Mucosa of stomach (tissue), 1 donor: ENCODE data around the gene ZBTB7C.

ENCODE experiments used
- H3K27me3 ChIP-seq: one replicate; pipeline ENCODE4 v1.7.0; 2013; ENCODE audit warnings: mild to moderate bottlenecking, low read length; ENCODE audit not compliant: control insufficient read depth, insufficient read depth
- H3K36me3 ChIP-seq: one replicate; pipeline ENCODE4 v1.7.0; 2013; ENCODE audit warnings: low read length; ENCODE audit not compliant: control insufficient read depth, insufficient read depth
- H3K4me1 ChIP-seq: one replicate; pipeline ENCODE4 v1.7.0; 2013; ENCODE audit warnings: mild to moderate bottlenecking, low read length; ENCODE audit not compliant: control insufficient read depth, insufficient read depth
- H3K4me3 ChIP-seq: one replicate; pipeline ENCODE4 v1.7.0; 2013; ENCODE audit warnings: low read length
- H3K9ac ChIP-seq: one replicate; pipeline ENCODE4 v1.7.0; 2013; ENCODE audit warnings: mild to moderate bottlenecking, low read length, moderate library complexity
- H3K9me3 ChIP-seq: one replicate; pipeline ENCODE4 v1.7.0; 2013; ENCODE audit warnings: mild to moderate bottlenecking, low read length, moderate library complexity; ENCODE audit not compliant: control insufficient read depth
- donor health status: Pancreatic carcinoma.

ZBTB7C gene

GRCh38 chr18:48395646-48396045, 13.5 kb downstream of the ZBTB7C start:
- H3K4me1 ChIP-seq: no peaks in the 10 kb centered on the region
- H3K9ac ChIP-seq: no peak overlapping the region
- H3K4me3 ChIP-seq: no peak overlapping the region
- H3K27me3 ChIP-seq: peaks cover 17% of the 10 kb centered on the region
- H3K36me3 ChIP-seq: no peaks in the 10 kb centered on the region
- H3K9me3 ChIP-seq: no peaks in the 10 kb centered on the region

GRCh38 chr18:48394176-48394575, 15.0 kb downstream of the ZBTB7C start:
- no peaks in the 10 kb centered on the region for H3K9me3 ChIP-seq
- peaks cover 18% of the 10 kb centered on the region for H3K27me3 ChIP-seq
- H3K4me1 ChIP-seq: no peaks in the 10 kb centered on the region
- no peak overlapping the region for H3K4me3 ChIP-seq
- no peak overlapping the region for H3K9ac ChIP-seq
- no peaks in the 10 kb centered on the region for H3K36me3 ChIP-seq

GRCh38 chr18:48393776-48394175, 15.4 kb downstream of the ZBTB7C start:
- Histone ChIP-seq H3K9me3 (no peaks in the 10 kb centered on the region), H3K27me3 (peaks cover 18% of the 10 kb centered on the region), H3K4me1 (peaks cover 2% of the 10 kb centered on the region), H3K36me3 (no peaks in the 10 kb centered on the region), H3K4me3 (no peak overlapping the region), H3K9ac (no peak overlapping the region)

- Histone ChIP-seq H3K4me1 (peaks cover 5% of the 10 kb centered on the region), H3K4me3 (no peak overlapping the region), H3K27me3 (peaks cover 16% of the 10 kb centered on the region), H3K36me3 (no peaks in the 10 kb centered on the region), H3K9me3 (no peaks in the 10 kb centered on the region), H3K9ac (no peak overlapping the region)
Observed at GRCh38 chr18:48393170-48393569, 16.0 kb downstream of the ZBTB7C start.

GRCh38 chr18:48392268-48392667, 16.9 kb downstream of the ZBTB7C start:
- Histone ChIP-seq H3K9ac (no peak overlapping the region), H3K9me3 (no peaks in the 10 kb centered on the region), H3K4me1 (peaks cover 5% of the 10 kb centered on the region), H3K36me3 (no peaks in the 10 kb centered on the region), H3K4me3 (no peak overlapping the region), H3K27me3 (peaks cover 11% of the 10 kb centered on the region)

GRCh38 chr18:48391868-48392267, 17.3 kb downstream of the ZBTB7C start:
- Histone ChIP-seq H3K9ac (no peak overlapping the region), H3K4me1 (peaks cover 5% of the 10 kb centered on the region), H3K27me3 (peaks cover 11% of the 10 kb centered on the region), H3K9me3 (no peaks in the 10 kb centered on the region), H3K36me3 (no peaks in the 10 kb centered on the region), H3K4me3 (no peak overlapping the region)

GRCh38 chr18:48390641-48391040, 18.5 kb downstream of the ZBTB7C start:
- Histone ChIP-seq H3K36me3 (no peaks in the 10 kb centered on the region), H3K4me1 (peaks cover 5% of the 10 kb centered on the region), H3K9ac (no peak overlapping the region), H3K27me3 (peaks cover 11% of the 10 kb centered on the region), H3K9me3 (no peaks in the 10 kb centered on the region), H3K4me3 (no peak overlapping the region)

GRCh38 chr18:48388478-48388877, 20.7 kb downstream of the ZBTB7C start:
- Histone ChIP-seq H3K4me1 (peaks cover 5% of the 10 kb centered on the region), H3K4me3 (no peak overlapping the region), H3K36me3 (no peaks in the 10 kb centered on the region), H3K9ac (no peak overlapping the region), H3K27me3 (peaks cover 11% of the 10 kb centered on the region), H3K9me3 (no peaks in the 10 kb centered on the region)

- no peaks in the 10 kb centered on the region for H3K36me3 ChIP-seq
- no peak overlapping the region for H3K4me3 ChIP-seq
- H3K4me1 ChIP-seq: peaks cover 5% of the 10 kb centered on the region
- no peaks in the 10 kb centered on the region for H3K9me3 ChIP-seq
- H3K9ac ChIP-seq: no peak overlapping the region
- H3K27me3 ChIP-seq: peaks cover 11% of the 10 kb centered on the region
Observed at GRCh38 chr18:48387300-48387699, 21.9 kb downstream of the ZBTB7C start.

- H3K4me3 ChIP-seq: no peak overlapping the region
- H3K27me3 ChIP-seq: peaks cover under 1% of the 10 kb centered on the region
- H3K36me3 ChIP-seq: no peaks in the 10 kb centered on the region
- peaks cover 5% of the 10 kb centered on the region for H3K4me1 ChIP-seq
- no peaks in the 10 kb centered on the region for H3K9me3 ChIP-seq
- H3K9ac ChIP-seq: no peak overlapping the region
Observed at GRCh38 chr18:48385596-48385995, 23.6 kb downstream of the ZBTB7C start.

- no peaks in the 10 kb centered on the region for H3K9me3 ChIP-seq
- no peak overlapping the region for H3K4me3 ChIP-seq
- no peaks in the 10 kb centered on the region for H3K4me1 ChIP-seq
- no peaks in the 10 kb centered on the region for H3K36me3 ChIP-seq
- no peak overlapping the region for H3K9ac ChIP-seq
- peaks cover 4% of the 10 kb centered on the region for H3K27me3 ChIP-seq
Observed at GRCh38 chr18:48376934-48377333, 32.2 kb downstream of the ZBTB7C start.

- Histone ChIP-seq H3K9me3 (no peaks in the 10 kb centered on the region), H3K4me3 (no peak overlapping the region), H3K4me1 (no peaks in the 10 kb centered on the region), H3K9ac (no peak overlapping the region), H3K27me3 (peaks cover 4% of the 10 kb centered on the region), H3K36me3 (no peaks in the 10 kb centered on the region)
Observed at GRCh38 chr18:48376406-48376805, 32.8 kb downstream of the ZBTB7C start.

GRCh38 chr18:48375150-48375800, 33.9 kb downstream of the ZBTB7C start:
- Histone ChIP-seq H3K36me3 (no peaks in the 10 kb centered on the region), H3K27me3 (peaks cover 4% of the 10 kb centered on the region), H3K9ac (no peak overlapping the region), H3K9me3 (no peaks in the 10 kb centered on the region), H3K4me1 (no peaks in the 10 kb centered on the region), H3K4me3 (no peak overlapping the region)
